ENCODE data around the gene SND1.
A peak's percentile ranks its signal among the peaks of the same experiment; 100 is the strongest.

Gene SND1

GRCh38 chr7:127654404-127655394, 2.7 kb downstream of the SND1 start:
- Histone ChIP-seq H3K4me2 (ENCODE audit: low read length) (peak overlapping the region; percentile 87), H3K4me3 (ENCODE audit: low read length) (peak overlapping the region; percentile 93), H3K9ac (ENCODE audit: low read depth, low read length) (no peak overlapping the region), H3K36me3 (ENCODE audit: insufficient read depth, low read length) (peaks cover 18% of the 10 kb centered on the region), H3K27me3 (ENCODE audit: control insufficient read depth, insufficient read depth, low read length) (no peaks in the 10 kb centered on the region), H3K4me1 (ENCODE audit: control insufficient read depth, insufficient read depth, low read length) (peaks cover 40% of the 10 kb centered on the region), H3K9me3 (replicated peaks; ENCODE audit: low read length) (no peaks in the 10 kb centered on the region)

- Histone ChIP-seq H3K9ac (ENCODE audit: low read depth, low read length) (no peak overlapping the region), H3K4me1 (ENCODE audit: control insufficient read depth, insufficient read depth, low read length) (peaks cover 39% of the 10 kb centered on the region), H3K4me3 (ENCODE audit: low read length) (no peak overlapping the region), H3K9me3 (replicated peaks; ENCODE audit: low read length) (no peaks in the 10 kb centered on the region), H3K27me3 (ENCODE audit: control insufficient read depth, insufficient read depth, low read length) (no peaks in the 10 kb centered on the region), H3K4me2 (ENCODE audit: low read length) (peak overlapping the region; percentile 87), H3K36me3 (ENCODE audit: insufficient read depth, low read length) (peaks cover 19% of the 10 kb centered on the region)
Observed at GRCh38 chr7:127655720-127656119, 3.7 kb downstream of the SND1 start.

- Histone ChIP-seq H3K4me1 (ENCODE audit: control insufficient read depth, insufficient read depth, low read length) (peaks cover 32% of the 10 kb centered on the region), H3K9ac (ENCODE audit: low read depth, low read length) (no peak overlapping the region), H3K27me3 (ENCODE audit: control insufficient read depth, insufficient read depth, low read length) (no peaks in the 10 kb centered on the region), H3K4me3 (ENCODE audit: low read length) (no peak overlapping the region), H3K9me3 (replicated peaks; ENCODE audit: low read length) (no peaks in the 10 kb centered on the region), H3K36me3 (ENCODE audit: insufficient read depth, low read length) (peaks cover 22% of the 10 kb centered on the region), H3K4me2 (ENCODE audit: low read length) (no peak overlapping the region)
Observed at GRCh38 chr7:127657500-127657899, 5.5 kb downstream of the SND1 start.

- Histone ChIP-seq H3K4me1 (ENCODE audit: control insufficient read depth, insufficient read depth, low read length) (peaks cover 19% of the 10 kb centered on the region), H3K9me3 (replicated peaks; ENCODE audit: low read length) (no peaks in the 10 kb centered on the region), H3K9ac (ENCODE audit: low read depth, low read length) (no peak overlapping the region), H3K4me2 (ENCODE audit: low read length) (no peak overlapping the region), H3K27me3 (ENCODE audit: control insufficient read depth, insufficient read depth, low read length) (no peaks in the 10 kb centered on the region), H3K4me3 (ENCODE audit: low read length) (no peak overlapping the region), H3K36me3 (ENCODE audit: insufficient read depth, low read length) (peaks cover 22% of the 10 kb centered on the region)
Observed at GRCh38 chr7:127658970-127659630, 7.1 kb downstream of the SND1 start.

- Histone ChIP-seq H3K4me2 (ENCODE audit: low read length) (peak overlapping the region; percentile 76), H3K4me3 (ENCODE audit: low read length) (no peak overlapping the region)
Observed at GRCh38 chr7:127665922-127666321, 13.9 kb downstream of the SND1 start.

GRCh38 chr7:127666602-127667001, 14.6 kb downstream of the SND1 start:
- Histone ChIP-seq H3K4me2 (ENCODE audit: low read length) (peak overlapping the region; percentile 76), H3K4me1 (ENCODE audit: control insufficient read depth, insufficient read depth, low read length) (peaks cover 37% of the 10 kb centered on the region), H3K27me3 (ENCODE audit: control insufficient read depth, insufficient read depth, low read length) (no peaks in the 10 kb centered on the region), H3K9ac (ENCODE audit: low read depth, low read length) (peak overlapping the region; percentile 41), H3K9me3 (replicated peaks; ENCODE audit: low read length) (no peaks in the 10 kb centered on the region), H3K36me3 (ENCODE audit: insufficient read depth, low read length) (peaks cover 2% of the 10 kb centered on the region), H3K4me3 (ENCODE audit: low read length) (no peak overlapping the region)

More at GRCh38 chr7:127665922-127666321, 13.9 kb downstream of the SND1 start:
- Histone ChIP-seq H3K27me3 (ENCODE audit: control insufficient read depth, insufficient read depth, low read length) (no peaks in the 10 kb centered on the region), H3K9me3 (replicated peaks; ENCODE audit: low read length) (no peaks in the 10 kb centered on the region), H3K9ac (ENCODE audit: low read depth, low read length) (peak overlapping the region; percentile 41), H3K36me3 (ENCODE audit: insufficient read depth, low read length) (peaks cover 3% of the 10 kb centered on the region), H3K4me1 (ENCODE audit: control insufficient read depth, insufficient read depth, low read length) (peaks cover 37% of the 10 kb centered on the region)

- peaks cover 2% of the 10 kb centered on the region for H3K36me3 ChIP-seq (ENCODE audit: insufficient read depth, low read length)
- peaks cover 37% of the 10 kb centered on the region for H3K4me1 ChIP-seq (ENCODE audit: control insufficient read depth, insufficient read depth, low read length)
- peak overlapping the region; percentile 76 for H3K4me2 ChIP-seq (ENCODE audit: low read length)
- no peaks in the 10 kb centered on the region for H3K27me3 ChIP-seq (ENCODE audit: control insufficient read depth, insufficient read depth, low read length)
- H3K9me3 ChIP-seq (replicated peaks; ENCODE audit: low read length) = no peaks in the 10 kb centered on the region
- H3K4me3 ChIP-seq (ENCODE audit: low read length) = peak overlapping the region; percentile 44
- H3K9ac ChIP-seq (ENCODE audit: low read depth, low read length) = peak overlapping the region; percentile 61
Observed at GRCh38 chr7:127667017-127667670, 15.2 kb downstream of the SND1 start.

- H3K4me2 ChIP-seq (ENCODE audit: low read length) = peak overlapping the region; percentile 76
- H3K36me3 ChIP-seq (ENCODE audit: insufficient read depth, low read length) = peaks cover 2% of the 10 kb centered on the region
- no peaks in the 10 kb centered on the region for H3K9me3 ChIP-seq (replicated peaks; ENCODE audit: low read length)
- peak overlapping the region; percentile 44 for H3K4me3 ChIP-seq (ENCODE audit: low read length)
- no peaks in the 10 kb centered on the region for H3K27me3 ChIP-seq (ENCODE audit: control insufficient read depth, insufficient read depth, low read length)
- peaks cover 37% of the 10 kb centered on the region for H3K4me1 ChIP-seq (ENCODE audit: control insufficient read depth, insufficient read depth, low read length)
- H3K9ac ChIP-seq (ENCODE audit: low read depth, low read length) = peak overlapping the region; percentile 61
Observed at GRCh38 chr7:127667759-127668530, 16.0 kb downstream of the SND1 start.

GRCh38 chr7:127671341-127671740, 19.3 kb downstream of the SND1 start:
- H3K9me3 ChIP-seq (replicated peaks; ENCODE audit: low read length) = no peaks in the 10 kb centered on the region
- no peak overlapping the region for H3K4me2 ChIP-seq (ENCODE audit: low read length)
- peaks cover 34% of the 10 kb centered on the region for H3K4me1 ChIP-seq (ENCODE audit: control insufficient read depth, insufficient read depth, low read length)
- H3K4me3 ChIP-seq (ENCODE audit: low read length) = no peak overlapping the region
- no peak overlapping the region for H3K9ac ChIP-seq (ENCODE audit: low read depth, low read length)
- H3K27me3 ChIP-seq (ENCODE audit: control insufficient read depth, insufficient read depth, low read length) = no peaks in the 10 kb centered on the region
- H3K36me3 ChIP-seq (ENCODE audit: insufficient read depth, low read length) = peaks cover 8% of the 10 kb centered on the region

- peak overlapping the region; percentile 4 for H3K4me2 ChIP-seq (ENCODE audit: low read length)
- H3K4me3 ChIP-seq (ENCODE audit: low read length) = no peak overlapping the region
- H3K4me1 ChIP-seq (ENCODE audit: control insufficient read depth, insufficient read depth, low read length) = peaks cover 22% of the 10 kb centered on the region
- H3K9ac ChIP-seq (ENCODE audit: low read depth, low read length) = no peak overlapping the region
- H3K9me3 ChIP-seq (replicated peaks; ENCODE audit: low read length) = no peaks in the 10 kb centered on the region
- no peaks in the 10 kb centered on the region for H3K27me3 ChIP-seq (ENCODE audit: control insufficient read depth, insufficient read depth, low read length)
- peaks cover 8% of the 10 kb centered on the region for H3K36me3 ChIP-seq (ENCODE audit: insufficient read depth, low read length)
Observed at GRCh38 chr7:127673902-127674301, 21.9 kb downstream of the SND1 start.
